Immature natural killer cell (primary cell): ENCODE measurements around the gene NEDD4L. TPM values are rescaled to one million over a fixed set of nuclear protein-coding genes. Genes with fewer than 3 reads are reported as not detected.
A peak's percentile ranks its signal among the peaks of the same experiment; 100 is the strongest.
"Not testable (repeated sequence)": the region's sequence is repeated elsewhere in the genome, so short reads cannot be mapped to it uniquely, and the experiment has no call there.

Experiments used
- DNase-seq, 3 donors: peaks; one replicate each; pipeline ENCODE4 v3.0.0; 2022; ENCODE audit warnings: mixed read lengths in 1 of 3
- H3K27ac Mint-ChIP-seq, 6 donors: one replicate each; pipeline ENCODE4 v1.8.0; 2020; ENCODE audit warnings: mixed read lengths in 6 of 6, mild to moderate bottlenecking in 5 of 6, inconsistent platforms in 4 of 6, moderate library complexity in 3 of 6
- H3K27me3 Mint-ChIP-seq, 3 donors: one replicate each; pipeline ENCODE4 v1.8.0; 2020 to 2021; ENCODE audit warnings: low read depth in 3 of 3, mild to moderate bottlenecking in 3 of 3, mixed read lengths in 3 of 3, moderate library complexity in 3 of 3, inconsistent platforms in 1 of 3
- H3K36me3 Mint-ChIP-seq, 3 donors: one replicate each; pipeline ENCODE4 v1.8.0; 2020; ENCODE audit warnings: mixed read lengths in 3 of 3, inconsistent platforms in 2 of 3, mild to moderate bottlenecking in 2 of 3
- H3K4me1 Mint-ChIP-seq, 2 donors: one replicate each; pipeline ENCODE4 v1.8.0; 2020; ENCODE audit warnings: inconsistent platforms in 2 of 2, mild to moderate bottlenecking in 2 of 2, mixed read lengths in 2 of 2, moderate library complexity in 1 of 2
- H3K4me3 Mint-ChIP-seq, 5 donors: one replicate each; pipeline ENCODE4 v1.8.0; 2020; ENCODE audit warnings: mild to moderate bottlenecking in 5 of 5, mixed read lengths in 5 of 5, inconsistent platforms in 3 of 5, moderate library complexity in 3 of 5
- H3K9me3 Mint-ChIP-seq, 6 donors: one replicate each; pipeline ENCODE4 v1.8.0; 2020; ENCODE audit warnings: mild to moderate bottlenecking in 6 of 6, mixed read lengths in 6 of 6, inconsistent platforms in 4 of 6, moderate library complexity in 3 of 6
- polyA plus RNA-seq, 3 donors: library from polyadenylated mRNA; unstranded; fragments of 300-500 nt; fragmentation: Illumina TruSeq; gene quantifications; one replicate each; pipeline ENCODE4 v1.2.3, GENCODE V29; 2021

The NEDD4L gene
- polyA plus RNA-seq, 3 donors from 2014 or later = 0.62 to 2.2 (median 2.0) TPM

DNA sequence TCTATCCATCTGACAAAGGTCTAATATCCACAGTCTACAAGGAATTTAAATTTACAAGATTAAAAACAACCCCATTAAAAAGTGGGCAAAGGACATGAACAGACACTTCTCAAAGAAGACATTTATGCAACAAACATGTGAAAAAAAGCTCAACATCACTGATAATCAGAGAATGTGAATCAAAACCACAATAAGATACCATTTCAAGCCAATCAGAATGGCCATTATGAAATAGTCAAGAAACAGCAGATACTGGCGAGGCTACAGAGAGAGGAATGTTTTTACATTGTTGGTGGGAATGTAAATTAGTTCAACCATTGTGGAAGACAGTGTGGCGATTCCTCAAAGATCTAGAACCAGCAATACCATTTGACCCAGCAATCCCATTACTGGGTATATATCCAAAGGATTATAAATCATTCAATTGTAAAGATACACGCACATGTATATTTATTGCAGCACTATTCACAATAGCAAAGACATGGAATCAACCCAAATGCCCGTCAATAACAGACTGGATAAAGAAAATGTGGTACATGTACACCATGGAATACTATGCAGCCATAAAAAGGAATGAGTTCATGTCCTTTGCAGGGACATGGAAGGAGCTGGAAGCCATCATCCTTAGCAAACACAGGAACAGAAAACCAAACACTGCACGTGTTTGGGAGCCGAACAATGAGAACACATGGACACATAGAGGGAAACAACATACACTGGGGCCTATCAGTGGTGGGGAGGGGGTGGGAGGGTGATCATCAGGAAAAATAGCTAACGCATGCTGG, 391.4 kb downstream of the NEDD4L start:
- not testable (repeated sequence) for H3K9me3 Mint-ChIP-seq, H3K4me3 Mint-ChIP-seq, H3K36me3 Mint-ChIP-seq, H3K27ac Mint-ChIP-seq, DNase-seq, H3K27me3 Mint-ChIP-seq
- H3K4me1 Mint-ChIP-seq = peaks cover 13% of the 10 kb centered on the region in 2 donors

DNA sequence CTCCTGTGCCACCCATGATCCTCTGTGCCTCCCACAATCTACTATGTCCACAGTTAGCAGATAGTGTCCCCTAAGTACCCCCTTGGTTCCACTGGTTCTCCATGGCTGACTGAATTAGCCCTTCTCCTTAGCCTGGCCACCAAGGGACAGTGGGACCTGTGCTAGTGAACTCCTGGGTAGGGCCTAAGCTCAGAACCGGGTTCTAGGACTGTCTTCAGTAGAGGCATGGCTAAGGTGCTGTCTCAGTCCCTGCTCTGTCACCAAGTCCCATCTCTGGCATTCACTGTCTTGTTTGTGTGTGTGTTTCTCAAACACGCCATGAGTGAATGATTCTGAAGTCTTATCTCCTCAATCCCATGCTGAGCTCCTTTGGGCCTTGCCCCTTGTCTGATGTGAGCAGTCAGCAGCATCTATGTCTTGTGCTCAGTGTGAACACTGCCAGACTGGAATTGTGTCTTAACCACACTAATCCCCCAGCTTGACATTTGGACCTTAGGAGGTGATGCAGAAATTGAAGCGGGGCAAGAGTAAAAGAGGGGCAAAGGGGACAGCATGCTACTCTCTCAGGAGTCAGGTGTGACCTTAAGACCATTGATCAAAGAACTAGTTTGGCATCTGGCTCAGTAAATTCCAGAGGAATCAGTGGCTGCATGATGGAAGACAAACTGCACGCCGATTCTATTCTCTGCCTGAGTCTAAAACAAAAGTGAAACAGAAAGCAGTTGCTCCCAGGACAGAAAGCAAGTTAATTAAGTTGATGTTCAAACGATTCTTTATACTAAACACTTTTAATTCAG, 394.3 kb downstream of the NEDD4L start:
- Mint-ChIP-seq H3K9me3 (peaks cover 0 to 1% (median 0%) of the 10 kb centered on the region in 6 donors), H3K4me1 (peaks cover 13% of the 10 kb centered on the region in 2 donors), H3K27ac (peak overlapping the region; percentile 76 to 91 (median 85)), H3K4me3 (peak overlapping the region; percentile 84 to 92 (median 89)), H3K27me3 (peaks cover 0 to 5% (median 1%) of the 10 kb centered on the region in 3 donors), H3K36me3 (peaks cover 0 to 5% (median 0%) of the 10 kb centered on the region in 3 donors)
- DNase-seq = no peak

DNA sequence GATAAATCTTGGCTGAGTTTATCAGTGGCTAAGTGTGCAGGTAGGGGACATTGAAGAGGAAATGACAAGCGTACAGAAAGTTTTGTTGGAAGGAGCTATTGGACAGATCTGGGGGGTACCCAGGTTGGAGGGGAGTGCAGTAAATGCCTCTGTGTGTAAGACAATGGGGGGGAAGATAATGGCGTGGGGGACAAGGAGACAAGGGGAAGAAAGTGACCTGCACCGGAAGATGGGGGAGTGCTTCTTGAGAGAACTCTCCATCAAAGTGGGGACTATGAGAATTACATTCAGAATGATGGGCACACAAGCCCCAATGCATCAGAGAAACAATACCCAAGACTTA, 394.9 kb downstream of the NEDD4L start:
- Mint-ChIP-seq H3K4me1 (peaks cover 13% of the 10 kb centered on the region in 2 donors), H3K9me3 (peaks cover 0 to 1% (median 0%) of the 10 kb centered on the region in 6 donors), H3K27me3 (peaks cover 0 to 5% (median 1%) of the 10 kb centered on the region in 3 donors), H3K4me3 (peak overlapping the region; percentile 84 to 92 (median 89)), H3K27ac (peak overlapping the region; percentile 76 to 91 (median 85)), H3K36me3 (peaks cover 0 to 5% (median 0%) of the 10 kb centered on the region in 3 donors)
- peak; percentile 35 to 43 (median 36) for DNase-seq

DNA sequence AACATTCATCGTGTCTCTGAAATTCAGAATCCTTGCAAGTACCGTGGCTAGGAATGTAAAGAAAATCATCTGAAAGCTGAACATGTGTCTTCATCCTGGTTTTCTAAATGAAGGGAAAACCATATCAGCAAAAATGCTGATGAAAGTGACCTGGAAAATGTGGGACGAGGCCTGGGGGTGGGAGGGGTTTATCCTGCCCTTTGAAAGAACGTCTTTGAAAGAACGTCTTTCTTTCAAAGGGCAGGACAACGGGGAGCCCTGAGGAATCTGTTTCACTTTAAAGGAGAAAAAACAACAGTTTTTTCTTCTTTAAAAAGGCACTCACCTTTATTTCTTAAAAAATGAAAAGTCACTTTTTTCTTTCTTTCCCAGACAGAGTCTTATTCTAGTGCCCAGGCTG, 399.6 kb downstream of the NEDD4L start:
- H3K4me3 Mint-ChIP-seq = no peak overlapping the region
- no peak for DNase-seq
- no peaks in the 10 kb centered on the region for H3K36me3 Mint-ChIP-seq
- no peaks in the 10 kb centered on the region for H3K9me3 Mint-ChIP-seq
- H3K27me3 Mint-ChIP-seq = peaks cover 1 to 5% (median 2%) of the 10 kb centered on the region in 3 donors
- no peak overlapping the region for H3K27ac Mint-ChIP-seq
- H3K4me1 Mint-ChIP-seq = peaks cover 7% of the 10 kb centered on the region in 2 donors

DNA sequence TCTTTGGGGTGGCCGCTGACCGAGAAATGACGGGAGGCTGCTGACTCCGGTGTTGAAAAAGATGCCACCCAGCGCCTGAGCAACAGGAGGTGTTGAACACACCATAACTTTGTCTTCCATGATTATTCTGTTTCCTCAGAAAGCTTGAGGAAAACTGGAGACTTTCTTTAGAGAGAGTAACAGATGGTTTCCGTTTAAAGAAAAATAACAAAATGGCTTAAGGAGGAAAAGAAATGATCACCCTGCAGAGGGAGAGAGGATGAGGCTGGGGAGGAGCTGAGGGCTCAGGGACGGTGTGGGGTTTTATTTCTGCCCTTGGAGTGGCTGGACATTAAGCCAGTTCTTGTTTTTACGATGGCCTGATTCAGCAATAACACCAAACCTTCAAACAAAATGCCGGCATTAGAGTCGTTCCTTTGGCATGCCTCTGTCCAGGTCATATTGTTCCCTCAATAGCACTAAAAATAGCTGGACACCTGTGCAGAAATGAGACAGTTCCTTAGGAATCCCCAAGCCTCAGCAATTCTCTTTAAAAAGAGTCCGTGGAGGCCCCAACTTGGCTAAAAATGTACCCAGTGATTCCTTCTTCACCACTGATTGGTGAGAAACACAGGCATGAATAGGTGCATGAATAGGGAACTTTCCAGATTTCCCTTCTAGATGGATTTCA, 402.5 kb downstream of the NEDD4L start:
- H3K4me1 Mint-ChIP-seq = no peaks in the 10 kb centered on the region
- H3K27me3 Mint-ChIP-seq = peaks cover 1 to 7% (median 4%) of the 10 kb centered on the region in 3 donors
- no peak for DNase-seq
- no peak overlapping the region for H3K4me3 Mint-ChIP-seq
- no peak overlapping the region for H3K27ac Mint-ChIP-seq
- H3K9me3 Mint-ChIP-seq = no peaks in the 10 kb centered on the region
- no peaks in the 10 kb centered on the region for H3K36me3 Mint-ChIP-seq

DNA sequence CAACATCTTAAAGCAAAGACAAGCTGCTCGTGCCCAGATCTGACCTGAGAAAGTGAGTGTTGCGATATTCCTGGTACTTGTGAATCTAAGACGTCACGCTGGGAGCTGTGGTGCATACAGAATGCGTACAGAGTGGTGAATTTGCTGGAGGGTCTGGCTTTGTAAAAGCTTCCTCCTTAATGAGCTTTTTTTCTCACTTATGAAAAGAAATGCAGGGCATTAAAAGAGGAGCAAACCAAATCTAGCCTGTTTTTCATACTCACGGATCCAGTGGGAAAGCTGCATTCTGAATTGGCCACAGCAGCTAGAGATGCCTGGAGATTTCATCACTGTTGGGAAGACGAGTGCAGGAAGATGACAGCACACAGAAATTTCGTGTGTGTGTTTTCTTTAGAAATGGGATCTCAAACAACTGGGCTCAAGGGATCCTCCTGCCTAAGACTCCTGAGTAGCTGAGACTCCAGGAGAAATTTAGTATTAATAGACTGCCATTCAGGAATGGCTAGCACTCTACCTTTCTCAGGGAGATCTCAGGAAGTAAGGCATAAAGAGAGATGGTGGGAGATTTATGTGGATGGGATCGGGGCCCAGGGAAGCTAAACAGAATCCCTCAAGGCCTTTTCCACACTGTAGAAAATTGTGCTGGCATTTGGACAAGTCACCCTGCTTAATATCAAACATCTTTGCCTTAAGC, 403.5 kb downstream of the NEDD4L start:
- Mint-ChIP-seq H3K27ac (no peak overlapping the region), H3K27me3 (peaks cover 0 to 7% (median 4%) of the 10 kb centered on the region in 3 donors), H3K36me3 (no peaks in the 10 kb centered on the region), H3K4me1 (no peaks in the 10 kb centered on the region), H3K4me3 (no peak overlapping the region), H3K9me3 (no peaks in the 10 kb centered on the region)
- DNase-seq = no peak

DNA sequence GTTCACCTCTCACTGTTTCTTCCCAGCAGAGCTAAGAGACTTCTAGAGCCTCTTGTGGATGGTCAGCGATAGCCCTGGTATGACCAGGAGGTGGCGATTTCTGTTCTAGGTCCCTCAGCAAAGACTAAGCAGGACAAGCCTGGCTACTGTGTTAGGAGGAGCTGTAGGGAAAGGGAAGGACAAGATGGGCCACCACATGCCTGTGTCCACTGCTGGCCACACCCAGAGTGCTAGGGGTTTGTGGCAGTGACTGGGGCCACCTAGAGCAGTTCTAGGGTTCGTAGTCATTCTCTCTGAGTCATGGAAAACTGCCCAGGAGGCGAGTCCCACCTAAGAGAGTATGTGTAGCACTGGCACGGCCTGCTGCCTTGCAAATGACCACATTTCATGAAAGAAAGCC, 405.4 kb downstream of the NEDD4L start:
- Mint-ChIP-seq H3K4me3 (no peak overlapping the region), H3K36me3 (no peaks in the 10 kb centered on the region), H3K27me3 (peaks cover 0 to 7% (median 4%) of the 10 kb centered on the region in 3 donors), H3K4me1 (no peaks in the 10 kb centered on the region), H3K27ac (no peak overlapping the region), H3K9me3 (no peaks in the 10 kb centered on the region)
- no peak for DNase-seq

Other genes starting within 250 kb of the NEDD4L start
- under 1 TPM in 1 of 3 donors, not detected in 2; 0.55 TPM for gene ATP8B1, start 240.9 kb upstream of the NEDD4L start, polyA plus RNA-seq